Lower leg skin (tissue), 4 donors: Measurements from ENCODE around the gene AMBP. TPM values are rescaled to one million over a fixed set of nuclear protein-coding genes. Genes with fewer than 3 reads are reported as not detected.

Experiments used
- DNase-seq, 2 donors: peaks; one replicate each; pipeline ENCODE4 v3.0.0-alpha.2; 2019; ENCODE audit warnings: low spot score in 2 of 2
- H3K4me3 ChIP-seq: fragments of 200-600 bp; sonication (generic); 2 replicates; pipeline ENCODE4 v1.5.1; 2017; ENCODE audit warnings: mild to moderate bottlenecking, low read depth; ENCODE audit not compliant: poor library complexity, severe bottlenecking
- CTCF ChIP-seq, 3 donors: fragments of 450-650 bp; IDR thresholded peaks; one replicate each; pipeline ENCODE4 v1.5.1; 2016; ENCODE audit warnings: antibody characterized with exemption in 3 of 3, mild to moderate bottlenecking in 3 of 3, moderate library complexity in 2 of 3
- POLR2A ChIP-seq, 2 donors: fragments of 450-650 bp; IDR thresholded peaks; one replicate each; pipeline ENCODE4 v1.6.1; 2016 to 2017; ENCODE audit warnings: antibody characterized with exemption in 2 of 2, mild to moderate bottlenecking in 1 of 2, moderate library complexity in 1 of 2
- WGBS, 2 donors: methylation state at CpG; one replicate each; pipeline ENCODE4 v1.1.5; 2018; 5-methylcytosine and 5-hydroxymethylcytosine counted together
- intact Hi-C: fragments of 100-400 bp; cut with DNase I; formaldehyde crosslinking; loops from one replicate; pipeline ENCODE4 v1.15.0; 2023; ENCODE audit warnings: low total_unique reads
- total RNA-seq, 4 donors: library from RNA; depleted of rRNA; stranded (reverse); fragments of >200 nt; gene quantifications; one replicate each; pipeline ENCODE4 v1.1.0, GENCODE V29; 2016

AMBP gene
- not detected for total RNA-seq

- 51 to 71% methylated on average over 4 to 16 of the region's 16 CpGs for WGBS, 2 donors
- H3K4me3 ChIP-seq, result no peak within 1 kb of the TSS
- no peak for DNase-seq
- no peak for TF ChIP-seq POLR2A (IDR thresholded peaks at IDR 0.05)
- TF ChIP-seq CTCF (IDR thresholded peaks at IDR 0.05), result no peak
- intact Hi-C loops, result no loop called here
Measured at GRCh38 chr9:114078021-114078780, at the start of gene AMBP. Gene AMBP, minus strand, starts transcription at chr9:114078300. Its CDS starts 91 bp downstream, at chr9:114078209.

GRCh38 chr9:114126247-114127060, 48.4 kb upstream of the AMBP start:
- TF ChIP-seq CTCF (IDR thresholded peaks at IDR 0.05) (no peak), POLR2A (IDR thresholded peaks at IDR 0.05) (no peak)
- intact Hi-C loops, result no loop called here
- no peak overlapping the region for H3K4me3 ChIP-seq
- DNase-seq, result no peak
- WGBS, 2 donors, result 82 to 85% methylated on average over 13 of the region's 13 CpGs

- peak in 1 of 2 donors; percentile 62 for DNase-seq
- no peak overlapping the region for H3K4me3 ChIP-seq
- intact Hi-C loops, result no loop called here
- TF ChIP-seq CTCF (IDR thresholded peaks at IDR 0.05), result no peak
- no peak for TF ChIP-seq POLR2A (IDR thresholded peaks at IDR 0.05)
- WGBS, 2 donors, result 80 to 89% methylated on average over 10 of the region's 10 CpGs
Measured at GRCh38 chr9:114125476-114126013, 47.4 kb upstream of the AMBP start.

- 89 to 90% methylated on average over 13 of the region's 13 CpGs for WGBS, 2 donors
- peak in 1 of 2 donors; percentile 61 for DNase-seq
- no peak overlapping the region for H3K4me3 ChIP-seq
- TF ChIP-seq POLR2A (IDR thresholded peaks at IDR 0.05) (no peak), CTCF (IDR thresholded peaks at IDR 0.05) (no peak)
- intact Hi-C loops, result no loop called here
Measured at GRCh38 chr9:114124666-114125475, 46.8 kb upstream of the AMBP start.

GRCh38 chr9:114124138-114124537, 46.0 kb upstream of the AMBP start:
- H3K4me3 ChIP-seq, result no peak overlapping the region
- peak in 1 of 2 donors; percentile 39 for DNase-seq
- 64 to 74% methylated on average over 1 of the region's 1 CpG for WGBS, 2 donors
- no peak for TF ChIP-seq POLR2A (IDR thresholded peaks at IDR 0.05)
- TF ChIP-seq CTCF (IDR thresholded peaks at IDR 0.05), result no peak
- intact Hi-C loops, result no loop called here
